Suprapubic skin (tissue), 4 donors: ENCODE data around the gene TCP10L.

ENCODE experiments used
- POLR2A ChIP-seq, 2 donors: fragments of 450-650 bp; IDR thresholded peaks; one replicate each; pipeline ENCODE4 v1.6.1; 2017; ENCODE audit warnings: antibody characterized with exemption in 2 of 2, mild to moderate bottlenecking in 2 of 2, moderate library complexity in 2 of 2
- POLR2AphosphoS5 ChIP-seq, 3 donors: sonication (generic); formaldehyde crosslinking; IDR thresholded peaks; one replicate each; pipeline ENCODE4 v1.6.1; 2017; ENCODE audit warnings: antibody characterized with exemption in 3 of 3
- TF ChIP-seq, protein P1 (sequence below), 2 donors: fragments of 200-600 bp in 1 of 2; fragments of 450-650 bp in 1 of 2; sonication (generic) in 1 of 2; IDR thresholded peaks; one replicate each; pipeline ENCODE4 v1.5.1; 2016 to 2019; ENCODE audit warnings: antibody characterized with exemption in 2 of 2, mild to moderate bottlenecking in 1 of 2, moderate library complexity in 1 of 2

DNA sequence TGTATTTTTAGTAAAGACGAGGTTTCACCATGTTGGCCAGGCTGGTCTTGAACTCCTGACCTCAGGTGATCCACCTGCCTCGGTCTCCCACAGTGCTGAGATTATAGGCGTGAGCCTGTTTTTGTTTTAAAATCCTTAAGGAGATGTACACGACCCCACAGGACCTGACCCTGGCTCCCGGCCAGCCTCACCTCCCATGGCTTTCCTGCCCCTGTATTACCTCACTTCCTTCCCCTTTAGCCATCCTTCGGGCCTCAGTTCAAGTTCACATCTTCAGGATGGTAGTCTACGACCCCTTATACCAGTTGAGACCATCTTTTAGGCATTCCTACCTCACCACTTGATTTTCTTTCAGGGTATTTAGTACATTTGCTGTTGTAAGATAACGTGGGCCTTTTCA is 36.3 kb downstream of the TCP10L start:
- TF ChIP-seq, protein P1, sequence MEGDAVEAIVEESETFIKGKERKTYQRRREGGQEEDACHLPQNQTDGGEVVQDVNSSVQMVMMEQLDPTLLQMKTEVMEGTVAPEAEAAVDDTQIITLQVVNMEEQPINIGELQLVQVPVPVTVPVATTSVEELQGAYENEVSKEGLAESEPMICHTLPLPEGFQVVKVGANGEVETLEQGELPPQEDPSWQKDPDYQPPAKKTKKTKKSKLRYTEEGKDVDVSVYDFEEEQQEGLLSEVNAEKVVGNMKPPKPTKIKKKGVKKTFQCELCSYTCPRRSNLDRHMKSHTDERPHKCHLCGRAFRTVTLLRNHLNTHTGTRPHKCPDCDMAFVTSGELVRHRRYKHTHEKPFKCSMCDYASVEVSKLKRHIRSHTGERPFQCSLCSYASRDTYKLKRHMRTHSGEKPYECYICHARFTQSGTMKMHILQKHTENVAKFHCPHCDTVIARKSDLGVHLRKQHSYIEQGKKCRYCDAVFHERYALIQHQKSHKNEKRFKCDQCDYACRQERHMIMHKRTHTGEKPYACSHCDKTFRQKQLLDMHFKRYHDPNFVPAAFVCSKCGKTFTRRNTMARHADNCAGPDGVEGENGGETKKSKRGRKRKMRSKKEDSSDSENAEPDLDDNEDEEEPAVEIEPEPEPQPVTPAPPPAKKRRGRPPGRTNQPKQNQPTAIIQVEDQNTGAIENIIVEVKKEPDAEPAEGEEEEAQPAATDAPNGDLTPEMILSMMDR (IDR thresholded peaks at IDR 0.05) = no peak
- no peak for TF ChIP-seq POLR2A (IDR thresholded peaks at IDR 0.05)
- no peak for TF ChIP-seq POLR2AphosphoS5 (IDR thresholded peaks at IDR 0.05)
